Measurements from ENCODE around the gene FSTL4.

GRCh38 chr5:133262690-133263089 lies 349.7 kb downstream of the FSTL4 start:
- TF ChIP-seq GABPA (IDR thresholded peaks at IDR 0.05 in 1 of 2, conservative IDR thresholded peaks at IDR 0.05 in 1 of 2): no peak
- no peak for TF ChIP-seq CTCF (IDR thresholded peaks at IDR 0.05; ENCODE audit: low read depth, low read length, missing input control)
- no peak for TF ChIP-seq MAX (IDR thresholded peaks at IDR 0.05)
- no peak for TF ChIP-seq EGR1 (IDR thresholded peaks at IDR 0.05; ENCODE audit: low read depth in 2 of 2)
- no peak for TF ChIP-seq REST (IDR thresholded peaks at IDR 0.05)
- TF ChIP-seq RAD21 (IDR thresholded peaks at IDR 0.05): no peak
- TF ChIP-seq JUND (IDR thresholded peaks at IDR 0.05): no peak
- TF ChIP-seq TAF1 (conservative IDR thresholded peaks at IDR 0.05): no peak
- TF ChIP-seq ZBTB33 (IDR thresholded peaks at IDR 0.05): no peak

Measured in liver (tissue), 3 donors.